Gastroesophageal sphincter (tissue), 3 donors: ENCODE data around the gene NUAK1.

Experiments
- CTCF ChIP-seq, 4 experiments: fragments of 200-600 bp in 2 of 4; fragments of 450-650 bp in 2 of 4; sonication (generic) in 1 of 4; IDR thresholded peaks; one replicate each; pipeline ENCODE4 v1.5.1; 2017 to 2019; ENCODE audit warnings: antibody characterized with exemption in 4 of 4, mild to moderate bottlenecking in 2 of 4, moderate library complexity in 2 of 4
- EP300 ChIP-seq: sonication (generic); formaldehyde crosslinking; IDR thresholded peaks from one replicate; pipeline ENCODE4 v1.6.1; 2017; ENCODE audit warnings: antibody characterized with exemption, mild to moderate bottlenecking
- POLR2AphosphoS5 ChIP-seq: sonication (generic); formaldehyde crosslinking; IDR thresholded peaks from one replicate; pipeline ENCODE4 v1.6.1; 2017; ENCODE audit warnings: antibody characterized with exemption

GRCh38 chr12:106174876-106175275 lies 36.1 kb upstream of the NUAK1 start:
- TF ChIP-seq EP300 = no peak
- TF ChIP-seq CTCF (IDR thresholded peaks at IDR 0.05) = no peak
- no peak for TF ChIP-seq POLR2AphosphoS5
